Panc1 (cell line): ENCODE data around the gene FOXM1. TPM values are rescaled to one million over a fixed set of nuclear protein-coding genes. Genes with fewer than 3 reads are reported as not detected.

ENCODE experiments used
- ATAC-seq: fragments of 200-7000 bp; cut with Tn5 transposase; 2 replicates; pipeline ENCODE4 v1.9.1; 2020; ENCODE audit warnings: mild to moderate bottlenecking, moderate library complexity
- BruUV-seq: library from RNA; stranded (reverse); fragments of 400-500 nt; replicated peaks from 2 replicates; lab custom pipeline; 2021; lab: Mats Ljungman, UMichigan
- CTCF ChIA-PET: fragments of 300-600 bp; sonication (Branson Sonifier 250); formaldehyde crosslinking; loops from one replicate; lab custom pipeline; 2022; ENCODE audit warnings: antibody characterized with exemption; lab: Charles Lee
- POLR2A ChIA-PET: fragments of 300-600 bp; sonication (Branson Sonifier 250); formaldehyde crosslinking; loops from one replicate; lab custom pipeline; 2022; ENCODE audit warnings: antibody characterized with exemption; lab: Charles Lee
- DNase-seq: peaks from one replicate; pipeline ENCODE4 v3.0.0-alpha.2; 2010; ENCODE audit warnings: low read depth, low spot score
- H3K27ac ChIP-seq: 2 replicates; pipeline ENCODE4 v1.5.1; 2011; ENCODE audit warnings: mild to moderate bottlenecking, low read length, inconsistent platforms
- H3K27me3 ChIP-seq: fragments of 200-500 bp; sonication (Bioruptor generic); 2 replicates; pipeline ENCODE4 v1.6.0; 2014; ENCODE audit warnings: low read length, inconsistent platforms; ENCODE audit not compliant: control insufficient read depth, insufficient read depth
- H3K36me3 ChIP-seq: fragments of 200-500 bp; sonication (Bioruptor generic); 2 replicates; pipeline ENCODE4 v1.5.1; 2014; ENCODE audit warnings: inconsistent platforms, mild to moderate bottlenecking, low read length, moderate library complexity; ENCODE audit not compliant: control insufficient read depth, insufficient read depth
- H3K4me1 ChIP-seq: 2 replicates; pipeline ENCODE4 v1.5.1; 2011; ENCODE audit warnings: inconsistent platforms, mild to moderate bottlenecking, low read length, moderate library complexity; ENCODE audit not compliant: control insufficient read depth, insufficient read depth
- H3K4me3 ChIP-seq, 2 experiments: 2 replicates each; pipeline ENCODE4 v1.5.1; 2011 to 2012; ENCODE audit warnings: low read depth in 2 of 2, low read length in 2 of 2, mild to moderate bottlenecking in 2 of 2, inconsistent platforms in 1 of 2, moderate library complexity in 1 of 2
- H3K9me3 ChIP-seq: fragments of 200-500 bp; sonication (Bioruptor generic); 2 replicates; pipeline ENCODE4 v1.5.1; 2014; ENCODE audit warnings: low read depth, mild to moderate bottlenecking, inconsistent platforms, low read length, moderate library complexity; ENCODE audit not compliant: control insufficient read depth, insufficient read depth
- CTCF ChIP-seq: fragments of 450-650 bp; IDR thresholded peaks from 2 replicates; pipeline ENCODE4 v1.5.1; 2017; ENCODE audit warnings: mild to moderate bottlenecking
- POLR2AphosphoS5 ChIP-seq: IDR thresholded peaks from 2 replicates; pipeline ENCODE4 v1.6.1; 2012; ENCODE audit warnings: mild to moderate bottlenecking, low read depth, low read length, moderate library complexity
- REST ChIP-seq, 2 experiments: IDR thresholded peaks; 2 replicates each; pipeline ENCODE4 v1.6.1; 2011 to 2012; ENCODE audit warnings: low read depth in 2 of 2, control low read depth in 1 of 2, low read length in 1 of 2, mild to moderate bottlenecking in 1 of 2, moderate library complexity in 1 of 2; ENCODE audit not compliant: insufficient read depth in 1 of 2
- TCF7L2 ChIP-seq: IDR thresholded peaks from 2 replicates; pipeline ENCODE4 v1.6.1; 2011; ENCODE audit warnings: mild to moderate bottlenecking, low read depth, low read length, inconsistent platforms
- in situ Hi-C: cut with HindIII; loops from 2 replicates; pipeline ENCODE4 v1.10.0; 2016; ENCODE audit warnings: low sequenced_read_pairs, low pct_unique_long_range_greater_than_20kb
- intact Hi-C: fragments of 100-400 bp; cut with micrococcal nuclease; formaldehyde crosslinking; loops from one replicate; pipeline ENCODE4 v1.10.0; 2022; ENCODE audit not compliant: unreplicated experiment
- total RNA-seq: library from RNA; stranded (reverse); gene quantifications from one replicate; pipeline ENCODE4 v1.2.1, GENCODE V29; 2021; ENCODE audit not compliant: unreplicated experiment

Gene FOXM1
- total RNA-seq, 1 experiment from 2014 or later = 71.2 TPM

GRCh38 chr12:2860170-2860569 lies 16.8 kb downstream of the FOXM1 start:
- no peaks in the 10 kb centered on the region for H3K27me3 ChIP-seq
- H3K36me3 ChIP-seq = no peaks in the 10 kb centered on the region; the same call in none of the 2 replicates
- intact Hi-C loops = no loop called here
- no peaks in the 10 kb centered on the region for H3K9me3 ChIP-seq
- in situ Hi-C loops = no loop called here
- CTCF ChIA-PET = no interaction called here
- no peak overlapping the region for H3K27ac ChIP-seq
- no peak for ATAC-seq
- no peak for TF ChIP-seq REST (IDR thresholded peaks at IDR 0.05; ENCODE audit: insufficient read depth in 1 of 2, low read depth in 2 of 2, low read length in 1 of 2)
- TF ChIP-seq CTCF = no peak
- H3K4me3 ChIP-seq = no peak overlapping the region
- POLR2A ChIA-PET = no interaction called here
- no peak for DNase-seq
- no peaks in the 10 kb centered on the region for H3K4me1 ChIP-seq
- no TSS peak for BruUV-seq

GRCh38 chr12:2858944-2859421 lies 18.0 kb downstream of the FOXM1 start:
- Histone ChIP-seq H3K27ac (no peak overlapping the region), H3K9me3 (no peaks in the 10 kb centered on the region), H3K27me3 (no peaks in the 10 kb centered on the region), H3K4me3 (no peak overlapping the region), H3K36me3 (no peaks in the 10 kb centered on the region; the same call in none of the 2 replicates), H3K4me1 (no peaks in the 10 kb centered on the region)
- in situ Hi-C loops (no loop called here), intact Hi-C loops (no loop called here)
- POLR2A ChIA-PET = no interaction called here
- no peak for TF ChIP-seq REST (IDR thresholded peaks at IDR 0.05; ENCODE audit: insufficient read depth in 1 of 2, low read depth in 2 of 2, low read length in 1 of 2)
- no peak for TF ChIP-seq TCF7L2
- TF ChIP-seq POLR2AphosphoS5 = no peak
- TF ChIP-seq CTCF = no peak
- no TSS peak for BruUV-seq
- no peak for DNase-seq
- CTCF ChIA-PET = no interaction called here
- no peak for ATAC-seq
